Measurements from ENCODE around the gene IQGAP3. TPM values are rescaled to one million over a fixed set of nuclear protein-coding genes. Genes with fewer than 3 reads are reported as not detected.

IQGAP3 gene
- total RNA-seq, 1 experiment from 2014 or later = 48.3 TPM

DNA sequence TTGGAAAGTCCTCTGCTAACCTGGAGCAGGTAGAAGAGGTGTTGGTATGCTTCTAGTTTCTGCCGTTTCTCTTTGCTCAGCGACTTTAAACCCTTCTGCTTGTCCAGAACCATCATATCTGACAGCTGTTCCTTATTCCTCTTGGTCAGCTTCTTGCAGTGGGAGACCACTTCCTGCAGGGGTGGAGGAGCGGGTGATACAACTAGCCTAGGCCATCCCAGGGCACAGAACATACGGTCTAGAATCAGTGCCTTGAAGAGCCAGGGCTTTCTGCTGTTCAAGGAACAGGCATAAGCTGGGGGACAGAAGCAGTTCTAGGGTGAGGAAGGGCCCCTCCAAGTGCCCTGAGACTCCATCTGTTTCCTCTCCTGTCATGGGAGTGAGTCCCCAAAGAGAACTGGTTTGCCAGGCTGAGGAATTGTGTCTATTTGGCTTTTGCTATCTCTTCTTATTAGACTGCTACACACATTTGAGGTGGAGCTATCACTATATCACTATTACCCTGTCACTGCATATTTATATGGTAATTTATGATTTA is 32.5 kb downstream of the IQGAP3 start:
- no peak for TF ChIP-seq CTCF (IDR thresholded peaks at IDR 0.05; ENCODE audit: unreplicated experiment)
- CTCF ChIA-PET = interaction anchor here (1.1 to 1.8 kb wide), 3 partner anchors 12 to 138 kb away, joined by 3 to 4 read pairs (median 3); partner anchors contain the start of gene NES
- no peak for DNase-seq (ENCODE audit: unreplicated experiment)
- Mint-ChIP-seq H3K4me3 (ENCODE audit: unreplicated experiment) (no peak overlapping the region), H3K27ac (ENCODE audit: low read depth, unreplicated experiment) (no peak overlapping the region), H3K36me3 (ENCODE audit: insufficient read depth, unreplicated experiment) (peaks cover 23% of the 10 kb centered on the region), H3K4me1 (ENCODE audit: insufficient read depth, unreplicated experiment) (no peaks in the 10 kb centered on the region), H3K27me3 (ENCODE audit: insufficient read depth, unreplicated experiment) (no peaks in the 10 kb centered on the region), H3K9me3 (ENCODE audit: unreplicated experiment) (no peaks in the 10 kb centered on the region)
- intact Hi-C loops (cut with micrococcal nuclease) = no loop called here
- BruUV-seq (replicated peaks) = no TSS peak
- POLR2A ChIA-PET = interaction anchor here (0.7 kb wide), 1 partner anchor 31 kb away, joined by 3 read pairs; no protein-coding TSS in a partner anchor

DNA sequence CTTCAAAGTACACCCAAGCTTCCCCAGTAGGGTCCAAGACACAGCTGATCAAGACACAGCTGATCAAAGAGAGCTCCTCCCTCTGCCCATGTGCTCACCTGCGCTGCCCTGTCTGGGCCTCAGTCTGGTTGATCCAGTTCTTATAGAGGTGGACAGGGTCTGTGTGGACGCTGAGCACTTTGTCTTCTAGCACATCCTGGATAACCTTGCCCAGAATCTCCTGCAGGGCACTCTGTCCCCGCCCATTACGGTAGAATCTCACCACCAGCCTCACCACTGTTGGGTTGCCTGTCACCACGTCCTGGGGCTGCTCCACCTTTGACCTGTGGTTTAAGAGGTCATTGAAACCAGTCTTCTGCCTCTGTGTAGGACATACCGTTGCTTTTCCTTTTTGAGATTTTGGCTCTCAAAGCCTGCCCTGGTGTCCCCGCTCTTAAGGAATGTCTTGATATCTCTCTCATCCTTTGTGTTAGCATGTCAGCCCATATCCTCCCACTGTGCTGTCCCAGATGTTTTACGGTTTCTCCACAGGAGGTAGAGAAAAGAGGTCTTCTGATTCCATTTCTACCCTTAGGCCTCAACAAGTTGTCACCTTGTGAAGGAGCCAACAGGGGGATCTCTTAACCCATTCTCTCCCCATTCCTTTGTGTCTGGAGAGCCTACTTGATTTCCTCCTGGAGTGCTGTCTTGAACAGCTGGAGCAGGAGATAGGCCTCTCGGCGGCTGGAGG is 33.5 kb downstream of the IQGAP3 start:
- DNase-seq (ENCODE audit: unreplicated experiment) = no peak
- CTCF ChIA-PET = interaction anchor here (0.6 to 1.8 kb wide), 3 partner anchors 70 to 139 kb away, joined by 3 to 4 read pairs (median 4); partner anchors contain the start of gene NES
- POLR2A ChIA-PET = interaction anchor here (0.6 kb wide), 1 partner anchor 9 kb away, joined by 3 read pairs; no protein-coding TSS in a partner anchor
- no TSS peak for BruUV-seq (replicated peaks)
- Mint-ChIP-seq H3K27ac (ENCODE audit: low read depth, unreplicated experiment) (peak overlapping the region; percentile 1), H3K36me3 (ENCODE audit: insufficient read depth, unreplicated experiment) (peaks cover 23% of the 10 kb centered on the region), H3K4me1 (ENCODE audit: insufficient read depth, unreplicated experiment) (no peaks in the 10 kb centered on the region), H3K4me3 (ENCODE audit: unreplicated experiment) (no peak overlapping the region), H3K27me3 (ENCODE audit: insufficient read depth, unreplicated experiment) (no peaks in the 10 kb centered on the region), H3K9me3 (ENCODE audit: unreplicated experiment) (no peaks in the 10 kb centered on the region)
- TF ChIP-seq CTCF (IDR thresholded peaks at IDR 0.05; ENCODE audit: unreplicated experiment) = no peak
- intact Hi-C loops (cut with micrococcal nuclease) = no loop called here

- Mint-ChIP-seq H3K36me3 (ENCODE audit: insufficient read depth, unreplicated experiment) (peaks cover 23% of the 10 kb centered on the region), H3K4me3 (ENCODE audit: unreplicated experiment) (no peak overlapping the region), H3K27ac (ENCODE audit: low read depth, unreplicated experiment) (peak overlapping the region; percentile 24), H3K4me1 (ENCODE audit: insufficient read depth, unreplicated experiment) (no peaks in the 10 kb centered on the region), H3K9me3 (ENCODE audit: unreplicated experiment) (no peaks in the 10 kb centered on the region), H3K27me3 (ENCODE audit: insufficient read depth, unreplicated experiment) (no peaks in the 10 kb centered on the region)
- no TSS peak for BruUV-seq (replicated peaks)
- ChIA-PET CTCF (interaction anchor here (0.6 to 1.5 kb wide), 3 partner anchors 34 to 123 kb away, joined by 3 to 4 read pairs (median 4); no protein-coding TSS in a partner anchor), POLR2A (interaction anchor here (0.6 kb wide), 1 partner anchor 21 kb away, joined by 3 read pairs; no protein-coding TSS in a partner anchor)
- TF ChIP-seq CTCF (IDR thresholded peaks at IDR 0.05; ENCODE audit: unreplicated experiment) = no peak
- no peak for DNase-seq (ENCODE audit: unreplicated experiment)
- intact Hi-C loops (cut with micrococcal nuclease) = no loop called here
Observed at GRCh38 chr1:156537027-156537426, 35.3 kb downstream of the IQGAP3 start.

DNA sequence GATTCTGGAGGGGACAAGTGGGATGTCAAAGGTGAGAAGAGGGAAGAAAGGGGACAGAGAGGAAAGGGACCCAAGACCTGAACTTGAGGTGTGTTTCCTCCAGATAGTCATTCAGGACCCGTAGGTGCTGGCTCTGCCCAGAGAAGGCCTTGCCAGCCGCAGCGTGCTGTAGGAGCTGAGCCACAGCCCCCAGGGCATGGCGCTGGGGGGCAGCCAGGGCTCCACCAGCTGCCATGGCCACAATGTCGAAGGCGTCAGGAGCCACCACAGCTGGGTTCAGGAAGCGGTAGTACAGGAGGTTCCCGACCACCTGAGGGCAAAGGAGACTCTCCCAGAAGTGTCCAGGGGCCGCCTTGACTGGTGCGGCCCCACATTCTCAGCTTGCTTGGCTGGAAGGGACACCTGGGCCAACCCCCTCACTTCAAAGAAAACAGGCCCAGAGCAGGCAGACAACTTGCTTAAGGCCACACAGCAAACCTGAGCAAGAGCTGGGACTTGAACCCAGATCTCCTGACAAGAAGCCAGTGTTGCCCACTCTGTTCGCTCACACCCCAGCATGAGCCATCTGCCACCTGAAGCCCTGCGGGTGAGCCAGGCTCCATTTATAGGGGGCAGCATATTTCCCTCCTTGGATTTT is 37.8 kb downstream of the IQGAP3 start:
- Mint-ChIP-seq H3K4me3 (ENCODE audit: unreplicated experiment) (no peak overlapping the region), H3K9me3 (ENCODE audit: unreplicated experiment) (no peaks in the 10 kb centered on the region), H3K36me3 (ENCODE audit: insufficient read depth, unreplicated experiment) (peaks cover 14% of the 10 kb centered on the region), H3K27me3 (ENCODE audit: insufficient read depth, unreplicated experiment) (no peaks in the 10 kb centered on the region), H3K27ac (ENCODE audit: low read depth, unreplicated experiment) (peak overlapping the region; percentile 13), H3K4me1 (ENCODE audit: insufficient read depth, unreplicated experiment) (no peaks in the 10 kb centered on the region)
- POLR2A ChIA-PET = interaction anchor here (1.0 kb wide), 1 partner anchor 10 kb away, joined by 3 read pairs; no protein-coding TSS in a partner anchor
- TF ChIP-seq CTCF (IDR thresholded peaks at IDR 0.05; ENCODE audit: unreplicated experiment) = no peak
- DNase-seq (ENCODE audit: unreplicated experiment) = no peak
- intact Hi-C loops (cut with micrococcal nuclease) = no loop called here
- no TSS peak for BruUV-seq (replicated peaks)
- CTCF ChIA-PET = interaction anchor here (1.0 to 1.5 kb wide), 3 partner anchors 9 to 148 kb away, joined by 3 read pairs; no protein-coding TSS in a partner anchor

All from MCF 10A (cell line).